Endothelial cell of umbilical vein (primary cell): ENCODE data around the gene CMTM2. TPM values are rescaled to one million over a fixed set of nuclear protein-coding genes. Genes with fewer than 3 reads are reported as not detected.

Experiments
- BruUV-seq: library from RNA; stranded (reverse); fragments of 400-500 nt; replicated peaks from 2 replicates; lab custom pipeline; 2021; lab: Mats Ljungman, UMichigan
- CTCF ChIA-PET: fragments of 300-600, 350-600 bp; sonication (Branson Sonifier 250); formaldehyde crosslinking; loops from one replicate; lab custom pipeline; 2021; ENCODE audit warnings: antibody characterized with exemption, inconsistent platforms; lab: Charles Lee
- POLR2A ChIA-PET: fragments of 300-600, 350-600 bp; sonication (Branson Sonifier 250); formaldehyde crosslinking; loops from one replicate; lab custom pipeline; 2021; ENCODE audit warnings: antibody characterized with exemption, inconsistent platforms; lab: Charles Lee
- DNase-seq: peaks from one replicate; pipeline ENCODE4 v3.0.0-alpha.2; 2011; ENCODE audit warnings: low read depth, low spot score
- FAIRE-seq: peaks from 2 replicates; lab custom pipeline; 2011; peaks lifted over from hg19 to GRCh38; lab: Jason Lieb, UNC
- H2AFZ ChIP-seq: 2 replicates; pipeline ENCODE4 v1.6.0; 2012; ENCODE audit warnings: low read depth, low read length, control low read depth, inconsistent platforms
- H3K27ac ChIP-seq: 2 replicates; pipeline ENCODE4 v1.5.1; 2011; ENCODE audit warnings: low read depth, mild to moderate bottlenecking, control low read depth, low read length, moderate library complexity; ENCODE audit not compliant: insufficient read depth
- H3K27me3 ChIP-seq, 2 experiments: 2 replicates each; pipeline versions ENCODE4 v1.6.0 to v1.6.1; 2011; ENCODE audit warnings: low read length in 2 of 2, mixed read lengths in 1 of 2; ENCODE audit not compliant: control insufficient read depth in 2 of 2, insufficient read depth in 2 of 2
- H3K36me3 ChIP-seq, 2 experiments: 2 replicates in 1 of 2; 3 replicates in 1 of 2; pipeline ENCODE4 v1.5.1; 2011; ENCODE audit warnings: low read length in 2 of 2, mild to moderate bottlenecking in 1 of 2, moderate library complexity in 1 of 2; ENCODE audit not compliant: control insufficient read depth in 2 of 2, insufficient read depth in 2 of 2; ENCODE audit errors: extremely low read depth in 1 of 2
- H3K4me1 ChIP-seq: 3 replicates; pipeline ENCODE4 v1.5.1; 2011; ENCODE audit warnings: mild to moderate bottlenecking, low read length; ENCODE audit not compliant: control insufficient read depth, insufficient read depth; ENCODE audit errors: extremely low read depth
- H3K4me2 ChIP-seq: 2 replicates; pipeline ENCODE4 v1.6.1; 2011; ENCODE audit warnings: low read length, control low read depth, mixed read lengths; ENCODE audit not compliant: insufficient read depth
- H3K4me3 ChIP-seq, 3 experiments: fragments of 200-600 bp in 1 of 3; sonication (generic), shearing (Covaris generic) in 1 of 3; replicated peaks in 1 of 3; 2 replicates each; pipeline ENCODE4 v1.5.1; 2011 to 2016; ENCODE audit warnings: control low read depth in 3 of 3, low read length in 3 of 3, mild to moderate bottlenecking in 2 of 3, inconsistent platforms in 1 of 3, low read depth in 1 of 3, moderate library complexity in 1 of 3; ENCODE audit not compliant: insufficient read depth in 1 of 3
- H3K79me2 ChIP-seq: 2 replicates; pipeline ENCODE4 v1.6.0; 2012; ENCODE audit warnings: low read length, inconsistent platforms; ENCODE audit not compliant: control insufficient read depth, insufficient read depth
- H3K9ac ChIP-seq: replicated peaks from 2 replicates; pipeline ENCODE3; 2011; ENCODE audit warnings: low read length, control low read depth; ENCODE audit not compliant: insufficient read depth; ENCODE audit errors: extremely low read depth
- H3K9me1 ChIP-seq: replicated peaks from 3 replicates; pipeline ENCODE4 v1.6.0; 2011; ENCODE audit warnings: mild to moderate bottlenecking, low read length; ENCODE audit not compliant: control insufficient read depth, insufficient read depth; ENCODE audit errors: extremely low read depth
- H3K9me3 ChIP-seq: replicated peaks from 2 replicates; pipeline ENCODE4 v1.5.1; 2012; ENCODE audit warnings: low read length, inconsistent platforms; ENCODE audit not compliant: control insufficient read depth, insufficient read depth
- H4K20me1 ChIP-seq: replicated peaks from 2 replicates; pipeline ENCODE3; 2011; ENCODE audit warnings: mild to moderate bottlenecking, low read length; ENCODE audit not compliant: control insufficient read depth, insufficient read depth; ENCODE audit errors: extremely low read depth
- CTCF ChIP-seq, 2 donors: IDR thresholded peaks; 1 replicate in 1 of 2; 2 replicates in 1 of 2; pipeline ENCODE4 v1.5.1; 2011; ENCODE audit warnings: low read length in 2 of 2, mild to moderate bottlenecking in 2 of 2, moderate library complexity in 2 of 2, control low read depth in 1 of 2, inconsistent platforms in 1 of 2, low read depth in 1 of 2; ENCODE audit not compliant: insufficient read depth in 1 of 2; ENCODE audit errors: extremely low read depth in 1 of 2
- EZH2 ChIP-seq: IDR thresholded peaks from 2 replicates; pipeline ENCODE4 v1.6.1; 2012; ENCODE audit warnings: borderline replicate concordance, low read depth, mild to moderate bottlenecking, moderate library complexity, low read length, inconsistent platforms; ENCODE audit not compliant: severe bottlenecking
- FOS ChIP-seq: IDR thresholded peaks from 2 replicates; pipeline ENCODE4 v1.6.1; 2011; ENCODE audit warnings: mild to moderate bottlenecking, low read length, moderate library complexity, borderline replicate concordance; ENCODE audit not compliant: insufficient read depth
- GATA2 ChIP-seq: IDR thresholded peaks from 2 replicates; pipeline ENCODE4 v1.7.0; 2011; ENCODE audit warnings: low read depth, mild to moderate bottlenecking, moderate library complexity, mixed read lengths, low read length; ENCODE audit not compliant: insufficient read length, insufficient read depth
- JUN ChIP-seq: IDR thresholded peaks from 2 replicates; pipeline ENCODE4 v1.6.1; 2011; ENCODE audit warnings: borderline replicate concordance, low read depth; ENCODE audit not compliant: insufficient read length, insufficient read depth
- MAX ChIP-seq: IDR thresholded peaks from 2 replicates; pipeline ENCODE4 v1.6.1; 2011; ENCODE audit not compliant: insufficient read depth, insufficient read length
- MYC ChIP-seq: IDR thresholded peaks from one replicate; pipeline ENCODE4 v1.6.1; 2011; ENCODE audit warnings: mild to moderate bottlenecking, low read depth, low read length
- POLR2A ChIP-seq: IDR thresholded peaks from 2 replicates; pipeline ENCODE4 v1.6.1; 2012; ENCODE audit warnings: low read depth, mild to moderate bottlenecking, control low read depth, low read length
- POLR2AphosphoS5 ChIP-seq: IDR thresholded peaks from 2 replicates; pipeline ENCODE4 v1.6.1; 2012; ENCODE audit warnings: low read depth, mild to moderate bottlenecking, control low read depth, low read length, moderate library complexity; ENCODE audit not compliant: insufficient read depth
- dilution Hi-C: fragments of 300-500 bp; cut with MboI; formaldehyde crosslinking; loops from one replicate; pipeline ENCODE4 v1.15.0; 2019; ENCODE audit warnings: low sequenced_read_pairs; ENCODE audit not compliant: extremely low pct_ligation_motif_present
- intact Hi-C: fragments of 100-400 bp; cut with micrococcal nuclease; formaldehyde crosslinking; loops from one replicate; pipeline ENCODE4 v1.10.0; 2022
- polyA plus RNA-seq, 4 experiments: library from polyadenylated mRNA; depleted of rRNA in 3 of 4; stranded (reverse) in 3 of 4; unstranded in 1 of 4; fragments of >200 nt; gene quantifications; 2 replicates each; pipeline versions ENCODE4 v1.2.1 to v1.2.3, GENCODE V29; 2011 to 2012; ENCODE audit warnings: missing spikeins in 1 of 4
- total RNA-seq: library from RNA; stranded (reverse); gene quantifications from 2 replicates; pipeline ENCODE4 v1.2.3, GENCODE V29; 2021

Gene CMTM2
- total and polyA plus RNA-seq, 2 donors (not counting 3 experiments of a cell fraction or from before 2014, with no cell fraction given): not detected

- H4K20me1 ChIP-seq: no peaks in the 10 kb centered on the region
- intact Hi-C loops: no loop called here
- H3K36me3 ChIP-seq: peaks cover 9 to 15% of the 10 kb centered on the region in 2 experiments
- ChIA-PET CTCF (interaction anchor here (3.0 kb wide), 1 partner anchor 8 kb away, joined by 52 read pairs; no protein-coding TSS in a partner anchor), POLR2A (no interaction called here)
- TF ChIP-seq MYC (no peak), CTCF (IDR thresholded peaks at IDR 0.05; ENCODE audit: extremely low read depth in 1 of 2, insufficient read depth in 1 of 2, low read depth in 1 of 2, low read length in 2 of 2) (no peak), POLR2AphosphoS5 (no peak), FOS (no peak), GATA2 (no peak), POLR2A (no peak), MAX (no peak), EZH2 (no peak), JUN (no peak)
- H3K27ac ChIP-seq: no peak overlapping the region
- H3K79me2 ChIP-seq: no peaks in the 10 kb centered on the region
- no peaks in the 10 kb centered on the region for H3K27me3 ChIP-seq
- BruUV-seq: no TSS peak
- dilution Hi-C loops: no loop called here
- H3K4me2 ChIP-seq: no peak overlapping the region
- no peak overlapping the region for H2AFZ ChIP-seq
- FAIRE-seq (no peak), DNase-seq (no peak)
- H3K4me3 ChIP-seq: no peak overlapping the region
- no peak overlapping the region for H3K9ac ChIP-seq
- H3K9me3 ChIP-seq: no peaks in the 10 kb centered on the region
- H3K4me1 ChIP-seq: peaks cover 20% of the 10 kb centered on the region
- no peaks in the 10 kb centered on the region for H3K9me1 ChIP-seq
Observed at GRCh38 chr16:66616592-66616991, 37.3 kb downstream of the CMTM2 start.
